CD4-positive, alpha-beta T cell treated with Interferon alpha-2 for 1 hour (primary cell): ENCODE data around the gene SIGMAR1.
A peak's percentile ranks its signal among the peaks of the same experiment; 100 is the strongest.
"Not testable (repeated sequence)": the region's sequence is repeated elsewhere in the genome, so short reads cannot be mapped to it uniquely, and the experiment has no call there.

Experiments
- DNase-seq, 2 donors: peaks; one replicate each; pipeline ENCODE4 v3.0.0-alpha.2; 2020 to 2022

SIGMAR1 gene

GRCh38 chr9:34654323-34655051 lies 16.9 kb upstream of the SIGMAR1 start:
- DNase-seq, result no peak

GRCh38 chr9:34653151-34654072 lies 15.8 kb upstream of the SIGMAR1 start:
- no peak for DNase-seq

- DNase-seq, result no peak
Measured at GRCh38 chr9:34652602-34653000, 15.0 kb upstream of the SIGMAR1 start.

GRCh38 chr9:34651876-34652601 lies 14.5 kb upstream of the SIGMAR1 start, which contains the start of gene IL11RA:
Gene IL11RA, plus strand, starts transcription at chr9:34652185. Its CDS starts 3,033 bp downstream, at chr9:34655218.
- peak; percentile 18 to 42 for DNase-seq

- DNase-seq, result no peak
Measured at GRCh38 chr9:34651321-34651720, 13.7 kb upstream of the SIGMAR1 start.

- DNase-seq, result no peak
Measured at GRCh38 chr9:34650816-34651215, 13.2 kb upstream of the SIGMAR1 start.

GRCh38 chr9:34648673-34649072 lies 11.1 kb upstream of the SIGMAR1 start:
- no peak for DNase-seq

GRCh38 chr9:34647651-34648050 lies 10.1 kb upstream of the SIGMAR1 start:
- DNase-seq, result no peak

GRCh38 chr9:34647084-34647403 lies 9.5 kb upstream of the SIGMAR1 start:
- no peak for DNase-seq

- DNase-seq, result peak; percentile 91 to 97
Measured at GRCh38 chr9:34646211-34647083, 8.9 kb upstream of the SIGMAR1 start, which contains the start of gene GALT. Gene GALT, plus strand, starts transcription at chr9:34646675. Its CDS starts 30 bp downstream, at chr9:34646705.

GRCh38 chr9:34644766-34645314 lies 7.3 kb upstream of the SIGMAR1 start:
- no peak for DNase-seq

- no peak for DNase-seq
Measured at GRCh38 chr9:34642679-34643078, 5.1 kb upstream of the SIGMAR1 start.

GRCh38 chr9:34639322-34639721 lies 1.7 kb upstream of the SIGMAR1 start:
- not testable (repeated sequence) for DNase-seq

- no peak for DNase-seq
Measured at GRCh38 chr9:34638138-34638445, 505 bp upstream of the SIGMAR1 start.

GRCh38 chr9:34636791-34637355 lies 714 bp downstream of the SIGMAR1 start:
- peak in 1 of 2 donors; percentile 15 for DNase-seq

- DNase-seq, result no peak
Measured at GRCh38 chr9:34635556-34635955, 2.0 kb downstream of the SIGMAR1 start.

- DNase-seq, result no peak
Measured at GRCh38 chr9:34634551-34635248, 2.9 kb downstream of the SIGMAR1 start.

- peak; percentile 76 to 85 for DNase-seq
Measured at GRCh38 chr9:34633851-34634550, 3.6 kb downstream of the SIGMAR1 start.

GRCh38 chr9:34633166-34633565 lies 4.4 kb downstream of the SIGMAR1 start:
- DNase-seq, result no peak

GRCh38 chr9:34630402-34631154 lies 7.0 kb downstream of the SIGMAR1 start:
- DNase-seq, result no peak
